NCI-H774 (cell line): ENCODE results near the gene FAM3D.

ENCODE experiments used
- DNase-seq: peaks from one replicate; lab custom pipeline; 2025; lab: John Stamatoyannopoulos, UW

Gene FAM3D

DNA sequence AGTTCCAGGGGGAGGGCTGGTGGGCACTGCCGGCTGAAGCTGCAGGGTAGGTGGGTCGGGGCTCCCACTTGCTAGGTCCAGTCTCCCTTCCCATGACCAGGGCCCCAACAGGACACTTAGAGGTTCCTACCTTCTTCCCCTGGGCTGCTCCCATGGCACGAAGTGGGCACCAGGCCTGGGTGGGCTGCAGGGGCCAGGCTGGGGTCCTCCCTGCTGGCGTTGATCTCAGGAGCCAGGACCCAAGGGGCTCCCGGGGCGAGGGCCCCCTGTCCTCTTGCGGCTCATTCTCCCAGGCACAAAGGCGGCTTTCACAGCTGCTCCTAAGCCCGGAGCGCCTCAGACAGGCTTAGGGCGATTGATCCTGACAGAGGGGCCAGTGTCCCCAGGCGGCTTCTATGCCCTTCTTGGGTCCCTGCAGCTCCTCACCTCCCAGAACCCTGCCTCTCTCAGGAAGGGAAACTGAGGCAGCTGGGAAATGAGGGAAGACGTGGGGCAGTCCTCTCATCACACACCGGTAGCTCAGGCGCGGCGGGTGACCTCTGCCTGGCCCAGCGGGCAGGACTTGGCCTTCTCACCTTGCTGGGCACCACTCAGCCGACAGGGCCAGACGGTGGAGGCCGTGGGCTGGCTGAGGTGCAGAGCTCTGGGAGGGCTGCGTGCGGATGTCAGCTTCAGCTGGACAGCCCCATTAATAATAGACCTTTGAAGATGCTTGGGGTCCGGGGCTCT is 39.6 kb downstream of the FAM3D start:
- DNase-seq: no peak

- DNase-seq: no peak
Observed at GRCh38 chr3:58625196-58625824, 41.3 kb downstream of the FAM3D start.

- DNase-seq: no peak
Observed at GRCh38 chr3:58624550-58624949, 42.0 kb downstream of the FAM3D start.

DNA sequence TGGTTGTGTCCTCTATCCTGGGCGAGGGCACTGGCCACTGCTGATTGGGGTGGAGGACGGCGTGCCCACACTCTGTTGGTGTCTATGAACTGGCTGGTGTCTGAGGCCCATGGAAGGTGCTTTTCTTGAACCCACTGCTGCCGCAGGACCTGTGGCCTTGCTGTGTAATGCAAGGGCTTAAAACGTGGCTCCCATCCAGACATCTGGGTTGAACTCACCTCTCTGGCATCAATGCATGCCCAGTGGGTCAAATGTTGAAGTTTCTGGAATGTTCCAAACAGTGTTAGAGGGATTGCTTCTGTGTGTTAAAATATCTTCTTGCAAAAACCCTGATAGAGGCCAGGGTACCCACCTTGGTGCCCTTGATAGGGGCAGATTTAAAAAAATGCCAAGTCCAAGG is 42.6 kb downstream of the FAM3D start:
- no peak for DNase-seq

GRCh38 chr3:58623478-58623877 is 43.1 kb downstream of the FAM3D start:
- DNase-seq: no peak

DNA sequence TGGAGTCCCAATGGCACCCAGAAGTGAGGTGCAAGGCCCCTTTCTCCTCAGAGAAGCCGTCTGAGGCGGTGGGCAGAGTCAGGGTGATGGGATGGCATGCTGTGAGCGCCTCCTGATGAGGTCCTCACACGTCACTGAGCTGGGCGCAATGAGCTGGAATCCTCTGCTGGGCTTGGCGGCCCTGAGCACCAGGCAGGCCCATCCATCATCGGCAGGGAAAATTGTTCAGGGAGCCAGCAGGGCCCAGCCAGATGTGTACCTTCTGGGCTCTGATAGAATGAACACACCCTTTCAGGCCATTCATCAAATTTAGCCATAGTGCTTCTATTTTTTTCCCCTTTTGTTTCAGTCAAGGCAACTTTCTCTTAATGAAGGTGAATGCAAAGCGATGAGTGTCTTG is 43.7 kb downstream of the FAM3D start:
- DNase-seq: no peak

DNA sequence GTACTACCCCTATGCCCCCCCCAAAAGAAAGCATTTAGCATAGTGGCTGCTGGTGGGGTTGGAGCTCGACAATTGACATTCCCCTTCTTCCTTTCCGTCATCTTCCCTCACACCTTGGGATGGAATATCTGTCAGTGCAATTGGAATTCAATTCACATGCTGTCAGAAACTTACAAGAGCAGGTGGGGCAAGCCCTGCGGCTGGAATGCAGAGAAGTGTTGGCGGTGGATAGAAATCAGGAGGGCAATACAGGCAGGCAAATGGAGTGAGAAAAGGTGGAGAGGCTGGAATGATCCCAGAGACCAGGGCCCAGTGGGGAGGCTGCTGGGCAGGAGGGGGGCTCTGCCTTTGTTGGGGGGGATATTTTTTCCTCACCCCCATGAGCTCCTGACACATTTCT is 44.1 kb downstream of the FAM3D start:
- no peak for DNase-seq

GRCh38 chr3:58621086-58621830 is 45.3 kb downstream of the FAM3D start:
- DNase-seq: no peak

DNA sequence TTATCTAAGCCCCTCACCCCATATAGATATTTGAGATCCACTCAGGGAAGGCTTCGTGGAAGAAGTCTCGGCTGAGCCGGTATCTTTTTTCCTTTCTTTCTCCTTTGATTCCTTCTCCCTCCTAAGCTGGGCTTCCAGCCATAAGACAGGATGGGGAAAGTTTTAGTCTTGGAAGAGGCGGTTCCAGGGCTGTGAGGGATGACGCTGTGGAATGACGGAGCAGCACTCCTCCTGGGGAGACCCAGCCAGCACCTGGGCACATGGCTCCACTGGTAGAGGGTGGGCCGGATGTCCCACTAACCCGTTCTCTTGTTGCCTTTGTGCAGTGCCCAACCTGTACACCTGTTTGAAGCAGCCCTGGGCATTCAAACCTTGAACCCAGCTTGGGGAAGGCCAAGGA is 46.2 kb downstream of the FAM3D start:
- DNase-seq: no peak

DNA sequence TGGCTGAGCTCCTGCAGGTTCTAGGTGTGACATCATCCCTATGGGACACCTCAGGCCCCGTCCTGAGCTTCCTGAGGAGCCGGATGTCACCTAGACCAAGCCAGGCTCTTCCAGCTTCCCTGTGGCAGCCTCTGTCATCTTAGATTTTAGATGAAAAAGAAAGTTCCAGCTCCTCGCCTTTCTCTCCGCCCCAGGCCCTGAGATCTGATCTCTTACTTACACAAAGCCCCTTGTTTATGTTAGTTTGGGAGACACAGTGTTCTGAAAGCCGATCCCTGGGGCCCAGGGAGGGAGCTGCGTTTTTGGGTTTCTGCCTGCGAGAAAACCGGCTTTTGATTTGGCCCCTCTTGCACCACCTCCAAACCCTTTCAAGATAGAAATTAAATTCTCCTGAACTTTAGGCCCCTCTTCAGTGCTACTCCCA is 49.2 kb downstream of the FAM3D start:
- no peak for DNase-seq

GRCh38 chr3:58613236-58614132 is 53.1 kb downstream of the FAM3D start:
- DNase-seq: no peak

GRCh38 chr3:58612830-58613229 is 53.7 kb downstream of the FAM3D start:
- DNase-seq: no peak

- DNase-seq: no peak
Observed at GRCh38 chr3:58609990-58610389, 56.6 kb downstream of the FAM3D start.

GRCh38 chr3:58608648-58609047 is 57.9 kb downstream of the FAM3D start:
- no peak for DNase-seq

DNA sequence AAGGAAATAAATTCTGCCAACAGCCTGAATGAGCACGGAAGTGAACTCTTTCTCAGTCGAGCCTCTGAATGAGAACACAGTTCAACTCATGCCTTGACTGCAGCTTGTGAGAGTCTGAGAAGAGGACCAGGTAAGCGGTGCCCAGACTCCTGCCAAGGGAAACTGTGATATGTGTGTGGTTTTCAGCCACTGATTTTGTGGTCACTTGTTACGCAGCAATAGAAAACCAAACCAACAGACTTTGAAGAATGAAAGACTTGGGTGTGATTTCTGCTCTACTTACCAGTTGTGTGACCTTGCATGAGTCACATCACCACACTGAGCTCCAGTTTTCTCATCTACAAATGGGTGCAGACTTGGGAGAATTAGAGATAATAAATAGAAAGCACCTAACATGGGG is 58.8 kb downstream of the FAM3D start:
- DNase-seq: no peak

DNA sequence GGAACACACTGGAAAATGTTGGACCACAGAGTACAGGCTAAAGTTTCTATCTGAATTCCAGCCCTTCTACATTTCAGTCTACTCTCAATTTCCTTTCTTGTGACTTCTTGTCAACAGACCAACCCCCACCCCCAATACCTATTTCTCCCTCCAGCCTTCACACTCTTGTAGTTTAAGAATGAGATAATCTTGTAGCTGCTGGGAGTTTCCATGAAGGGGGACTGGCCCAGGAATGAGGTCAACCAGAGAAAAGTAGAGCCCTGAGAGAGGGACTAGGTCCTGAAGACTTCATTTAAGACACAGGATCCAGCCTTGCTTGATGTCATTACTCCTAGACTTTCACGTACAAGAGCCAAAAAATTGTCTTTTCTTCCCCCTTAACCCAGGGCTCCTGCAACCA is 59.9 kb downstream of the FAM3D start:
- no peak for DNase-seq

GRCh38 chr3:58604031-58604430 is 62.5 kb downstream of the FAM3D start:
- DNase-seq: no peak

DNA sequence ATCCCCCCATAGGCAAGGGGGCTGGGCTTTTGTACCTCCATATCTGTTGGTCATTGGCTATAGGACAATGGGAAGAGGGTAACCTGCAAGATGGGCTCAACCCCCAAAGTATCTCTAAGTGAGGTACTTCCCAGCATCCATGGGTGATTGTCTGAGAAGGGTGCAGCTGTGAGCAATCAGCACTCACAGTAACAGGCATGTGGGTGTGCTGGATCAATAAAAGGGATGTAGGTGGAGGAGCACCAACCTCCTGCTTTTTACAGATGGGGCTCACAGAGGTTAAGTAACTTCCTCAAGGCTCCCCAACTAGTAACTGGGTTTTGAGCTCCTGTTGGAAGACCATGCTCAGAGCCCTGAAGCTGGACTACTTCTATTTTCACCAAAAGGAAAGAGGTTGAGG is 63.0 kb downstream of the FAM3D start:
- DNase-seq: no peak

GRCh38 chr3:58597770-58598310 is 68.7 kb downstream of the FAM3D start:
- DNase-seq: no peak

- no peak for DNase-seq
Observed at GRCh38 chr3:58596834-58597518, 69.6 kb downstream of the FAM3D start.

- no peak for DNase-seq
Observed at GRCh38 chr3:58594117-58594516, 72.5 kb downstream of the FAM3D start.
